ENCODE measurements around the gene ASPRV1.

ASPRV1 gene

GRCh38 chr2:69914950-69915945, 46.2 kb downstream of the ASPRV1 start, which contains the start of gene MXD1:
Gene MXD1, plus strand, starts transcription at chr2:69915109. Its CDS starts 222 bp downstream, at chr2:69915331.
- intact Hi-C loops (cut with DNase I) = loop anchor here (1.0 to 5.0 kb wide), 4 partner anchors 155 to 387 kb away; partner anchors contain the start of gene FAM136A
- DNase-seq = peak in 8 of 10 donors; percentile 24 to 90 (median 28)

- DNase-seq = peak; percentile 98 to 100 (median 100)
- intact Hi-C loops (cut with DNase I) = loop anchor here (1.0 to 5.0 kb wide), 3 partner anchors 156 to 388 kb away; partner anchors contain the start of gene FAM136A
These were observed 47.1 kb downstream of the ASPRV1 start for GRCh38 chr2:69914164-69914949.

GRCh38 chr2:69911985-69912563, 49.4 kb downstream of the ASPRV1 start:
- intact Hi-C loops (cut with DNase I) = loop anchor here (5.0 kb wide), 1 partner anchor 390 kb away; the partner anchor contains the start of gene FAM136A
- no peak for DNase-seq
